ENCODE measurements around the gene SNX15.

Gene SNX15

GRCh38 chr11:65077451-65077850 lies 50.2 kb downstream of the SNX15 start:
- TF ChIP-seq TCF12 (IDR thresholded peaks at IDR 0.05; ENCODE audit: low read depth) (no peak), RAD21 (IDR thresholded peaks at IDR 0.05; ENCODE audit: low read depth) (no peak), ZBTB7A (IDR thresholded peaks at IDR 0.05; ENCODE audit: low read depth) (no peak)

DNA sequence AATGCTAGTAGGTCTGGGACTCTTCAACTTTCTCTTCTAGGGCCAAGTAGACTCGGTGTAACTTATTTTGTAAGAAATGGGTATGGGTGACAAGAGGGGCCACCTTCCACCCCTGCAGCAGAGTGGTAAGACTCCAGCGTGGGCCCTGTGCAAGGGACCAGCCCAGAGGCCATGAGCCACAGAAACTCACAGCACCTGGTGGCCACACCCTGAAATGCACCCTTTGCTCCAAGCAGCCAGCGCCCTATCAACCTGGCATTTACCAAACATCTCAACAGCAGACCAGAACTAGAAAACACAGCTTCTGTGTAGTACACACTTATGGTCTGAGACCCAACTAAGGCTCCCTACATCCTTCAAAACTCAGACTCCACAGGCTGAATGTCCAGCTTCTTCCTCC lies 50.9 kb downstream of the SNX15 start:
- TF ChIP-seq TEAD4 (IDR thresholded peaks at IDR 0.05) (no peak), RAD21 (IDR thresholded peaks at IDR 0.05; ENCODE audit: low read depth) (peak; percentile 41), YY1 (IDR thresholded peaks at IDR 0.05; ENCODE audit: low read depth) (no peak)

GRCh38 chr11:65078786-65079342 lies 51.6 kb downstream of the SNX15 start:
- TF ChIP-seq FOXM1 (IDR thresholded peaks at IDR 0.05; ENCODE audit: borderline replicate concordance, low read depth) (no peak), YY1 (IDR thresholded peaks at IDR 0.05; ENCODE audit: low read depth) (peak; percentile 47; the same call in 1 of the 2 replicates)

- no peak for TF ChIP-seq TCF12 (IDR thresholded peaks at IDR 0.05; ENCODE audit: low read depth)
- no peak for TF ChIP-seq USF1 (IDR thresholded peaks at IDR 0.05)
- no peak for TF ChIP-seq NFIC (IDR thresholded peaks at IDR 0.05)
- no peak for TF ChIP-seq EP300 (IDR thresholded peaks at IDR 0.05; ENCODE audit: borderline replicate concordance)
- no peak for TF ChIP-seq ZBTB7A (IDR thresholded peaks at IDR 0.05; ENCODE audit: low read depth)
- TF ChIP-seq FOXM1 (IDR thresholded peaks at IDR 0.05; ENCODE audit: borderline replicate concordance, low read depth), result no peak
- no peak for TF ChIP-seq CEBPB (IDR thresholded peaks at IDR 0.05)
- TF ChIP-seq, protein P1, sequence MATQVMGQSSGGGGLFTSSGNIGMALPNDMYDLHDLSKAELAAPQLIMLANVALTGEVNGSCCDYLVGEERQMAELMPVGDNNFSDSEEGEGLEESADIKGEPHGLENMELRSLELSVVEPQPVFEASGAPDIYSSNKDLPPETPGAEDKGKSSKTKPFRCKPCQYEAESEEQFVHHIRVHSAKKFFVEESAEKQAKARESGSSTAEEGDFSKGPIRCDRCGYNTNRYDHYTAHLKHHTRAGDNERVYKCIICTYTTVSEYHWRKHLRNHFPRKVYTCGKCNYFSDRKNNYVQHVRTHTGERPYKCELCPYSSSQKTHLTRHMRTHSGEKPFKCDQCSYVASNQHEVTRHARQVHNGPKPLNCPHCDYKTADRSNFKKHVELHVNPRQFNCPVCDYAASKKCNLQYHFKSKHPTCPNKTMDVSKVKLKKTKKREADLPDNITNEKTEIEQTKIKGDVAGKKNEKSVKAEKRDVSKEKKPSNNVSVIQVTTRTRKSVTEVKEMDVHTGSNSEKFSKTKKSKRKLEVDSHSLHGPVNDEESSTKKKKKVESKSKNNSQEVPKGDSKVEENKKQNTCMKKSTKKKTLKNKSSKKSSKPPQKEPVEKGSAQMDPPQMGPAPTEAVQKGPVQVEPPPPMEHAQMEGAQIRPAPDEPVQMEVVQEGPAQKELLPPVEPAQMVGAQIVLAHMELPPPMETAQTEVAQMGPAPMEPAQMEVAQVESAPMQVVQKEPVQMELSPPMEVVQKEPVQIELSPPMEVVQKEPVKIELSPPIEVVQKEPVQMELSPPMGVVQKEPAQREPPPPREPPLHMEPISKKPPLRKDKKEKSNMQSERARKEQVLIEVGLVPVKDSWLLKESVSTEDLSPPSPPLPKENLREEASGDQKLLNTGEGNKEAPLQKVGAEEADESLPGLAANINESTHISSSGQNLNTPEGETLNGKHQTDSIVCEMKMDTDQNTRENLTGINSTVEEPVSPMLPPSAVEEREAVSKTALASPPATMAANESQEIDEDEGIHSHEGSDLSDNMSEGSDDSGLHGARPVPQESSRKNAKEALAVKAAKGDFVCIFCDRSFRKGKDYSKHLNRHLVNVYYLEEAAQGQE (IDR thresholded peaks at IDR 0.05; ENCODE audit: low read depth), result no peak
- TF ChIP-seq CREB1 (IDR thresholded peaks at IDR 0.05; ENCODE audit: low read depth), result no peak
- TF ChIP-seq, protein P2, sequence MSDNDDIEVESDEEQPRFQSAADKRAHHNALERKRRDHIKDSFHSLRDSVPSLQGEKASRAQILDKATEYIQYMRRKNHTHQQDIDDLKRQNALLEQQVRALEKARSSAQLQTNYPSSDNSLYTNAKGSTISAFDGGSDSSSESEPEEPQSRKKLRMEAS (IDR thresholded peaks at IDR 0.05), result no peak
- TF ChIP-seq TAF1 (IDR thresholded peaks at IDR 0.05; ENCODE audit: low read depth), result no peak
- no peak for TF ChIP-seq YY1 (IDR thresholded peaks at IDR 0.05; ENCODE audit: low read depth)
- no peak for TF ChIP-seq TEAD4 (IDR thresholded peaks at IDR 0.05)
- no peak for TF ChIP-seq RAD21 (IDR thresholded peaks at IDR 0.05; ENCODE audit: low read depth)
- TF ChIP-seq EGR1 (IDR thresholded peaks at IDR 0.05), result no peak
These were observed 56.0 kb downstream of the SNX15 start for GRCh38 chr11:65083134-65083833.

- TF ChIP-seq CREB1 (IDR thresholded peaks at IDR 0.05; ENCODE audit: low read depth) (peak; percentile 98), FOXM1 (IDR thresholded peaks at IDR 0.05; ENCODE audit: borderline replicate concordance, low read depth) (peak; percentile 69; the same call in 1 of the 2 replicates), TCF12 (IDR thresholded peaks at IDR 0.05; ENCODE audit: low read depth) (peak; percentile 72), USF1 (IDR thresholded peaks at IDR 0.05) (peak; percentile 37; the same call in 1 of the 2 replicates), EP300 (IDR thresholded peaks at IDR 0.05; ENCODE audit: borderline replicate concordance) (peak; percentile 62), NFIC (IDR thresholded peaks at IDR 0.05) (peak; percentile 37; the same call in 1 of the 2 replicates), YY1 (IDR thresholded peaks at IDR 0.05; ENCODE audit: low read depth) (peak; percentile 64; the same call in 1 of the 2 replicates), RAD21 (IDR thresholded peaks at IDR 0.05; ENCODE audit: low read depth) (no peak), TEAD4 (IDR thresholded peaks at IDR 0.05) (0 out of 2 replicates have a peak, but pooled peaks have one; percentile 18), ZBTB7A (IDR thresholded peaks at IDR 0.05; ENCODE audit: low read depth) (peak; percentile 63; the same call in 1 of the 2 replicates), TAF1 (IDR thresholded peaks at IDR 0.05; ENCODE audit: low read depth) (peak; percentile 78), EGR1 (IDR thresholded peaks at IDR 0.05) (no peak), CEBPB (IDR thresholded peaks at IDR 0.05) (no peak)
- TF ChIP-seq, protein P2 (IDR thresholded peaks at IDR 0.05), result peak; percentile 79
- TF ChIP-seq, protein P1 (IDR thresholded peaks at IDR 0.05; ENCODE audit: low read depth), result 0 out of 2 replicates have a peak, but pooled peaks have one; percentile 19
These were observed 56.8 kb downstream of the SNX15 start, which contains the start of the genes CDCA5 and ZFPL1 for GRCh38 chr11:65083834-65084597. Gene CDCA5, minus strand, starts transcription at chr11:65084040. Its CDS starts 62 bp downstream, at chr11:65083978. Gene ZFPL1, plus strand, starts transcription at chr11:65084222. Its CDS starts 477 bp downstream, at chr11:65084699.
